ENCODE results near the gene UBE2D2.
A peak's percentile ranks its signal among the peaks of the same experiment; 100 is the strongest.
"Not testable (repeated sequence)": the region's sequence is repeated elsewhere in the genome, so short reads cannot be mapped to it uniquely, and the experiment has no call there.

The UBE2D2 gene

GRCh38 chr5:139560752-139561654 is at the start of gene UBE2D2:
Gene UBE2D2 (plus strand): TSS chr5:139561339. CDS start chr5:139561792, 453 bp downstream.
- Histone ChIP-seq H3K4me1 (ENCODE audit: control insufficient read depth in 1 of 2, insufficient read depth in 2 of 2, low read length in 2 of 2) (peaks cover 20 to 26% of the 10 kb centered on the region in 2 donors), H3K27me3 (ENCODE audit: control insufficient read depth in 1 of 2, insufficient read depth in 2 of 2, low read length in 2 of 2) (no peaks in the 10 kb centered on the region), H3K27ac (ENCODE audit: low read depth, low read length) (peak within 1 kb of the TSS; percentile 94)

GRCh38 chr5:139512786-139513390 is 48.3 kb upstream of the UBE2D2 start:
- no peak overlapping the region for H3K9ac ChIP-seq (ENCODE audit: low read depth in 1 of 2, low read length in 2 of 2)
- H3K4me1 ChIP-seq (ENCODE audit: control insufficient read depth in 1 of 2, insufficient read depth in 2 of 2, low read length in 2 of 2) = peaks cover 0 to 4% of the 10 kb centered on the region in 2 donors
- no peak overlapping the region for H3K27ac ChIP-seq (ENCODE audit: low read depth, low read length)

More at GRCh38 chr5:139560752-139561654, at the start of gene UBE2D2:
- Histone ChIP-seq H3K36me3 (ENCODE audit: control insufficient read depth in 1 of 2, insufficient read depth in 2 of 2, low read length in 2 of 2) (no peaks in the 10 kb centered on the region), H3K9me3 (ENCODE audit: control insufficient read depth in 1 of 2, low read length in 2 of 2) (no peaks in the 10 kb centered on the region), H3K4me3 (ENCODE audit: low read depth in 1 of 2, low read length in 2 of 2) (peak within 1 kb of the TSS; percentile 91 to 97), H3K9ac (ENCODE audit: low read depth in 1 of 2, low read length in 2 of 2) (peak within 1 kb of the TSS; percentile 87 to 89)

GRCh38 chr5:139513434-139513833 is 47.7 kb upstream of the UBE2D2 start:
- H3K9me3 ChIP-seq (ENCODE audit: control insufficient read depth in 1 of 2, low read length in 2 of 2); H3K9ac ChIP-seq (ENCODE audit: low read depth in 1 of 2, low read length in 2 of 2); H3K4me1 ChIP-seq (ENCODE audit: control insufficient read depth in 1 of 2, insufficient read depth in 2 of 2, low read length in 2 of 2); H3K36me3 ChIP-seq (ENCODE audit: control insufficient read depth in 1 of 2, insufficient read depth in 2 of 2, low read length in 2 of 2); H3K27me3 ChIP-seq (ENCODE audit: control insufficient read depth in 1 of 2, insufficient read depth in 2 of 2, low read length in 2 of 2); H3K27ac ChIP-seq (ENCODE audit: low read depth, low read length); H3K4me3 ChIP-seq (ENCODE audit: low read depth in 1 of 2, low read length in 2 of 2): not testable (repeated sequence)

More at GRCh38 chr5:139512786-139513390, 48.3 kb upstream of the UBE2D2 start:
- Histone ChIP-seq H3K4me3 (ENCODE audit: low read depth in 1 of 2, low read length in 2 of 2) (no peak overlapping the region), H3K27me3 (ENCODE audit: control insufficient read depth in 1 of 2, insufficient read depth in 2 of 2, low read length in 2 of 2) (no peaks in the 10 kb centered on the region), H3K9me3 (ENCODE audit: control insufficient read depth in 1 of 2, low read length in 2 of 2) (no peaks in the 10 kb centered on the region), H3K36me3 (ENCODE audit: control insufficient read depth in 1 of 2, insufficient read depth in 2 of 2, low read length in 2 of 2) (no peaks in the 10 kb centered on the region)

- Histone ChIP-seq H3K4me1 (ENCODE audit: control insufficient read depth in 1 of 2, insufficient read depth in 2 of 2, low read length in 2 of 2) (peaks cover 3 to 4% of the 10 kb centered on the region in 2 donors), H3K9ac (ENCODE audit: low read depth in 1 of 2, low read length in 2 of 2) (no peak overlapping the region)
These were observed 47.2 kb upstream of the UBE2D2 start for GRCh38 chr5:139513852-139514485.

GRCh38 chr5:139514486-139514856 is 46.7 kb upstream of the UBE2D2 start:
- H3K9me3 ChIP-seq (ENCODE audit: control insufficient read depth in 1 of 2, low read length in 2 of 2) = no peaks in the 10 kb centered on the region
- H3K36me3 ChIP-seq (ENCODE audit: control insufficient read depth in 1 of 2, insufficient read depth in 2 of 2, low read length in 2 of 2) = no peaks in the 10 kb centered on the region
- H3K4me3 ChIP-seq (ENCODE audit: low read depth in 1 of 2, low read length in 2 of 2) = no peak overlapping the region
- H3K27ac ChIP-seq (ENCODE audit: low read depth, low read length) = no peak overlapping the region
- no peak overlapping the region for H3K9ac ChIP-seq (ENCODE audit: low read depth in 1 of 2, low read length in 2 of 2)
- H3K27me3 ChIP-seq (ENCODE audit: control insufficient read depth in 1 of 2, insufficient read depth in 2 of 2, low read length in 2 of 2) = no peaks in the 10 kb centered on the region
- H3K4me1 ChIP-seq (ENCODE audit: control insufficient read depth in 1 of 2, insufficient read depth in 2 of 2, low read length in 2 of 2) = peaks cover 3 to 4% of the 10 kb centered on the region in 2 donors

More at GRCh38 chr5:139513852-139514485, 47.2 kb upstream of the UBE2D2 start:
- no peaks in the 10 kb centered on the region for H3K36me3 ChIP-seq (ENCODE audit: control insufficient read depth in 1 of 2, insufficient read depth in 2 of 2, low read length in 2 of 2)
- no peaks in the 10 kb centered on the region for H3K9me3 ChIP-seq (ENCODE audit: control insufficient read depth in 1 of 2, low read length in 2 of 2)
- no peak overlapping the region for H3K4me3 ChIP-seq (ENCODE audit: low read depth in 1 of 2, low read length in 2 of 2)
- H3K27me3 ChIP-seq (ENCODE audit: control insufficient read depth in 1 of 2, insufficient read depth in 2 of 2, low read length in 2 of 2) = no peaks in the 10 kb centered on the region
- no peak overlapping the region for H3K27ac ChIP-seq (ENCODE audit: low read depth, low read length)

GRCh38 chr5:139517683-139518564 is 43.2 kb upstream of the UBE2D2 start:
- no peaks in the 10 kb centered on the region for H3K36me3 ChIP-seq (ENCODE audit: control insufficient read depth in 1 of 2, insufficient read depth in 2 of 2, low read length in 2 of 2)
- no peaks in the 10 kb centered on the region for H3K27me3 ChIP-seq (ENCODE audit: control insufficient read depth in 1 of 2, insufficient read depth in 2 of 2, low read length in 2 of 2)
- H3K27ac ChIP-seq (ENCODE audit: low read depth, low read length) = peak overlapping the region; percentile 61
- peak overlapping the region; percentile 85 to 88 for H3K4me3 ChIP-seq (ENCODE audit: low read depth in 1 of 2, low read length in 2 of 2)
- no peaks in the 10 kb centered on the region for H3K9me3 ChIP-seq (ENCODE audit: control insufficient read depth in 1 of 2, low read length in 2 of 2)
- H3K9ac ChIP-seq (ENCODE audit: low read depth in 1 of 2, low read length in 2 of 2) = peak overlapping the region; percentile 94 to 99
- H3K4me1 ChIP-seq (ENCODE audit: control insufficient read depth in 1 of 2, insufficient read depth in 2 of 2, low read length in 2 of 2) = peaks cover 3 to 4% of the 10 kb centered on the region in 2 donors

GRCh38 chr5:139523635-139524445 is 37.3 kb upstream of the UBE2D2 start:
- no peak overlapping the region for H3K4me3 ChIP-seq (ENCODE audit: low read depth in 1 of 2, low read length in 2 of 2)
- H3K36me3 ChIP-seq (ENCODE audit: control insufficient read depth in 1 of 2, insufficient read depth in 2 of 2, low read length in 2 of 2) = no peaks in the 10 kb centered on the region
- no peak overlapping the region for H3K27ac ChIP-seq (ENCODE audit: low read depth, low read length)
- H3K9ac ChIP-seq (ENCODE audit: low read depth in 1 of 2, low read length in 2 of 2) = no peak overlapping the region
- no peaks in the 10 kb centered on the region for H3K9me3 ChIP-seq (ENCODE audit: control insufficient read depth in 1 of 2, low read length in 2 of 2)
- no peaks in the 10 kb centered on the region for H3K27me3 ChIP-seq (ENCODE audit: control insufficient read depth in 1 of 2, insufficient read depth in 2 of 2, low read length in 2 of 2)
- H3K4me1 ChIP-seq (ENCODE audit: control insufficient read depth in 1 of 2, insufficient read depth in 2 of 2, low read length in 2 of 2) = peaks cover 0 to 4% of the 10 kb centered on the region in 2 donors

GRCh38 chr5:139524446-139524845 is 36.7 kb upstream of the UBE2D2 start:
- Histone ChIP-seq H3K27me3 (ENCODE audit: control insufficient read depth in 1 of 2, insufficient read depth in 2 of 2, low read length in 2 of 2) (no peaks in the 10 kb centered on the region), H3K4me1 (ENCODE audit: control insufficient read depth in 1 of 2, insufficient read depth in 2 of 2, low read length in 2 of 2) (peaks cover 0 to 4% of the 10 kb centered on the region in 2 donors), H3K4me3 (ENCODE audit: low read depth in 1 of 2, low read length in 2 of 2) (no peak overlapping the region), H3K9me3 (ENCODE audit: control insufficient read depth in 1 of 2, low read length in 2 of 2) (no peaks in the 10 kb centered on the region), H3K27ac (ENCODE audit: low read depth, low read length) (no peak overlapping the region), H3K36me3 (ENCODE audit: control insufficient read depth in 1 of 2, insufficient read depth in 2 of 2, low read length in 2 of 2) (no peaks in the 10 kb centered on the region), H3K9ac (ENCODE audit: low read depth in 1 of 2, low read length in 2 of 2) (no peak overlapping the region)
